ENCODE measurements around the gene KCND3.

DNA sequence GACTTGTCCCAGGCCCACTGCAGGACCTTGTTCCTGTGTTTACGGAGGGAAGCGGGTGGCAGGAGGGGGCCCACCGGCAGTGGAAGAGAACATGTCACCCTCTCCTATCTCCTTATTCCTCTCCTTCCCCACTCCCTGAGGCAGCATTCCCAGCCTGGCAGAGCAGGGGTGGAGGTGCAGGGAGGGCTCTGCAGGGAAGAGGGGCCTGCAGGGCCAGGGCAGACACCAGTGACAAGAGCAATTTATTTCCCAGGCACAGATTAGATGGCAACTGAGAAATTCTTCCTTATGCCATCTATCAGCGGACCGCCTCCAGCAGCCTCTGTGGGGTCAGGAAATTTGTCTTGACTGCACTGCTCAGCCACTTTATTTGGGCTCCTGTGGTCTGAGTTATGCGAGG lies 127.9 kb downstream of the KCND3 start:
- TF ChIP-seq, protein P1, sequence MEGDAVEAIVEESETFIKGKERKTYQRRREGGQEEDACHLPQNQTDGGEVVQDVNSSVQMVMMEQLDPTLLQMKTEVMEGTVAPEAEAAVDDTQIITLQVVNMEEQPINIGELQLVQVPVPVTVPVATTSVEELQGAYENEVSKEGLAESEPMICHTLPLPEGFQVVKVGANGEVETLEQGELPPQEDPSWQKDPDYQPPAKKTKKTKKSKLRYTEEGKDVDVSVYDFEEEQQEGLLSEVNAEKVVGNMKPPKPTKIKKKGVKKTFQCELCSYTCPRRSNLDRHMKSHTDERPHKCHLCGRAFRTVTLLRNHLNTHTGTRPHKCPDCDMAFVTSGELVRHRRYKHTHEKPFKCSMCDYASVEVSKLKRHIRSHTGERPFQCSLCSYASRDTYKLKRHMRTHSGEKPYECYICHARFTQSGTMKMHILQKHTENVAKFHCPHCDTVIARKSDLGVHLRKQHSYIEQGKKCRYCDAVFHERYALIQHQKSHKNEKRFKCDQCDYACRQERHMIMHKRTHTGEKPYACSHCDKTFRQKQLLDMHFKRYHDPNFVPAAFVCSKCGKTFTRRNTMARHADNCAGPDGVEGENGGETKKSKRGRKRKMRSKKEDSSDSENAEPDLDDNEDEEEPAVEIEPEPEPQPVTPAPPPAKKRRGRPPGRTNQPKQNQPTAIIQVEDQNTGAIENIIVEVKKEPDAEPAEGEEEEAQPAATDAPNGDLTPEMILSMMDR (IDR thresholded peaks at IDR 0.05): no peak
- no peak for TF ChIP-seq POLR2A (IDR thresholded peaks at IDR 0.05)
